Naive thymus-derived CD4-positive, alpha-beta T cell (primary cell): ENCODE data around the gene TRERF1. TPM values are rescaled to one million over a fixed set of nuclear protein-coding genes. Genes with fewer than 3 reads are reported as not detected.
A peak's percentile ranks its signal among the peaks of the same experiment; 100 is the strongest.

Experiments
- ATAC-seq: fragments of 150-1000 bp; cut with Tn5 transposase; 2 replicates; pipeline ENCODE4 v1.10.0; 2021; ENCODE audit warnings: mild to moderate bottlenecking, moderate library complexity
- CTCF ChIA-PET: fragments of 350-600 bp; sonication (Branson Sonifier 250); formaldehyde crosslinking; loops from one replicate; lab custom pipeline; 2021; ENCODE audit warnings: antibody characterized with exemption; lab: Charles Lee
- POLR2A ChIA-PET: fragments of 350-600 bp; sonication (Branson Sonifier 250); formaldehyde crosslinking; loops from one replicate; lab custom pipeline; 2021; ENCODE audit warnings: antibody characterized with exemption, inconsistent platforms; lab: Charles Lee
- DNase-seq, 9 donors: peaks; one replicate each; pipeline versions ENCODE4 v3.0.0 to v3.0.0-alpha.2; 2020 to 2022; ENCODE audit warnings: mixed read lengths in 1 of 9
- H3K27ac ChIP-seq: one replicate; pipeline ENCODE4 v1.7.0; 2013; ENCODE audit warnings: mild to moderate bottlenecking, low read depth, low read length, moderate library complexity
- H3K27me3 ChIP-seq, 2 donors: one replicate each; pipeline ENCODE4 v1.7.0; 2013; ENCODE audit warnings: low read length in 2 of 2, mild to moderate bottlenecking in 2 of 2, moderate library complexity in 2 of 2; ENCODE audit not compliant: control insufficient read depth in 2 of 2, insufficient read depth in 2 of 2
- H3K36me3 ChIP-seq, 3 experiments: 1 replicate in 2 of 3; 2 replicates in 1 of 3; pipeline ENCODE4 v1.7.0; 2013; ENCODE audit warnings: low read length in 3 of 3, mild to moderate bottlenecking in 3 of 3, moderate library complexity in 1 of 3; ENCODE audit not compliant: insufficient read depth in 3 of 3, control insufficient read depth in 2 of 3
- H3K4me1 ChIP-seq, 2 donors: one replicate each; pipeline ENCODE4 v1.7.0; 2013; ENCODE audit warnings: low read length in 2 of 2, mild to moderate bottlenecking in 2 of 2, moderate library complexity in 1 of 2; ENCODE audit not compliant: control insufficient read depth in 2 of 2, insufficient read depth in 2 of 2
- H3K4me3 ChIP-seq: 2 replicates; pipeline ENCODE4 v1.7.0; 2013; ENCODE audit warnings: mild to moderate bottlenecking, low read length
- H3K9me3 ChIP-seq, 3 experiments: 1 replicate in 2 of 3; 2 replicates in 1 of 3; pipeline ENCODE4 v1.7.0; 2013; ENCODE audit warnings: low read length in 3 of 3; ENCODE audit not compliant: control insufficient read depth in 2 of 3
- H3K27ac Mint-ChIP-seq, 9 donors: one replicate each; pipeline ENCODE4 v1.8.0; 2020 to 2022; ENCODE audit warnings: mixed read lengths in 9 of 9, mild to moderate bottlenecking in 8 of 9, moderate library complexity in 5 of 9, inconsistent platforms in 2 of 9
- H3K27me3 Mint-ChIP-seq, 5 donors: one replicate each; pipeline ENCODE4 v1.8.0; 2021 to 2022; ENCODE audit warnings: mixed read lengths in 5 of 5, mild to moderate bottlenecking in 1 of 5
- H3K36me3 Mint-ChIP-seq, 5 donors: one replicate each; pipeline ENCODE4 v1.8.0; 2020 to 2022; ENCODE audit warnings: mixed read lengths in 5 of 5, mild to moderate bottlenecking in 3 of 5, inconsistent platforms in 1 of 5
- H3K4me1 Mint-ChIP-seq, 7 donors: one replicate each; pipeline ENCODE4 v1.8.0; 2020 to 2022; ENCODE audit warnings: mixed read lengths in 7 of 7, mild to moderate bottlenecking in 3 of 7, inconsistent platforms in 1 of 7
- H3K4me3 Mint-ChIP-seq, 10 donors: one replicate each; pipeline ENCODE4 v1.8.0; 2020 to 2022; ENCODE audit warnings: mild to moderate bottlenecking in 10 of 10, mixed read lengths in 10 of 10, moderate library complexity in 6 of 10, inconsistent platforms in 2 of 10
- H3K9me3 Mint-ChIP-seq, 11 donors: one replicate each; pipeline ENCODE4 v1.8.0; 2020 to 2022; ENCODE audit warnings: mixed read lengths in 11 of 11, mild to moderate bottlenecking in 4 of 11, inconsistent platforms in 1 of 11, moderate library complexity in 1 of 11
- intact Hi-C, 2 donors: fragments of 100-400 bp; cut with micrococcal nuclease; formaldehyde crosslinking; loops; one replicate each; pipeline ENCODE4 v1.15.1; 2023
- polyA plus RNA-seq, 2 donors: library from polyadenylated mRNA; unstranded; fragments of 300-500 nt; fragmentation: Illumina TruSeq; gene quantifications; one replicate each; pipeline ENCODE4 v1.2.3, GENCODE V29; 2021
- total RNA-seq, 6 experiments: library from RNA in 5 of 6; stranded (reverse) in 5 of 6; gene quantifications; 1 replicate in 5 of 6; 2 replicates in 1 of 6; pipeline ENCODE4 v1.2.3 and lab custom pipeline; 2021 to 2026

Gene TRERF1
- total and polyA plus RNA-seq, 7 experiments from 2014 or later = 4.8 to 32.4 (median 21.0) TPM

- ChIA-PET POLR2A (no interaction called here), CTCF (no interaction called here)
- Histone ChIP-seq H3K27me3 (no peaks in the 10 kb centered on the region), H3K9me3 (no peaks in the 10 kb centered on the region), H3K27ac (no peak overlapping the region), H3K36me3 (peaks cover 0 to 47% (median 0%) of the 10 kb centered on the region in 3 experiments), H3K4me3 (no peak overlapping the region), H3K4me1 (peaks cover 0 to under 1% of the 10 kb centered on the region in 2 donors)
- Mint-ChIP-seq H3K36me3 (peaks cover 0 to 61% (median 18%) of the 10 kb centered on the region in 5 donors), H3K27ac (peak overlapping the region in 2 of 9 donors; percentile 19 to 41), H3K4me3 (no peak overlapping the region), H3K4me1 (peaks cover 0 to 14% (median 12%) of the 10 kb centered on the region in 7 donors), H3K27me3 (no peaks in the 10 kb centered on the region), H3K9me3 (no peaks in the 10 kb centered on the region)
- DNase-seq (no peak), ATAC-seq (no peak)
- intact Hi-C loops = no loop called here
Observed at GRCh38 chr6:42266538-42266937, 185.2 kb downstream of the TRERF1 start.

- no peaks in the 10 kb centered on the region for H3K27me3 Mint-ChIP-seq
- peaks cover 0 to 7% of the 10 kb centered on the region in 2 donors for H3K4me1 ChIP-seq
- peaks cover 0 to 50% (median 0%) of the 10 kb centered on the region in 3 experiments for H3K36me3 ChIP-seq
- no peak overlapping the region for H3K4me3 Mint-ChIP-seq
- CTCF ChIA-PET = interaction anchor here (1.1 kb wide), 1 partner anchor 283 kb away, joined by 4 read pairs; no protein-coding TSS in a partner anchor
- peaks cover 0 to 14% (median 9%) of the 10 kb centered on the region in 7 donors for H3K4me1 Mint-ChIP-seq
- DNase-seq (no peak), ATAC-seq (no peak)
- H3K27me3 ChIP-seq = no peaks in the 10 kb centered on the region
- POLR2A ChIA-PET = no interaction called here
- no peaks in the 10 kb centered on the region for H3K9me3 ChIP-seq
- H3K4me3 ChIP-seq = no peak overlapping the region
- H3K36me3 Mint-ChIP-seq = peaks cover 0 to 55% (median 12%) of the 10 kb centered on the region in 5 donors
- no peaks in the 10 kb centered on the region for H3K9me3 Mint-ChIP-seq
- H3K27ac Mint-ChIP-seq = peak overlapping the region in 1 of 9 donors; percentile 28
- intact Hi-C loops = loop anchor here in 1 of 2 donors (5.0 kb wide), 1 partner anchor 267 kb away; no protein-coding TSS in a partner anchor
- no peak overlapping the region for H3K27ac ChIP-seq
Observed at GRCh38 chr6:42264852-42265390, 186.8 kb downstream of the TRERF1 start.

GRCh38 chr6:42264162-42264851 is 187.4 kb downstream of the TRERF1 start:
- no peak overlapping the region for H3K4me3 Mint-ChIP-seq
- H3K27ac Mint-ChIP-seq = peak overlapping the region in 1 of 9 donors; percentile 28
- no peak overlapping the region for H3K27ac ChIP-seq
- H3K4me3 ChIP-seq = no peak overlapping the region
- DNase-seq = no peak
- intact Hi-C loops = loop anchor here in 1 of 2 donors (5.0 kb wide), 1 partner anchor 268 kb away; no protein-coding TSS in a partner anchor
- H3K9me3 ChIP-seq = no peaks in the 10 kb centered on the region
- H3K36me3 ChIP-seq = peaks cover 0 to 48% (median 0%) of the 10 kb centered on the region in 3 experiments
- peaks cover 0 to 50% (median 12%) of the 10 kb centered on the region in 5 donors for H3K36me3 Mint-ChIP-seq
- H3K4me1 ChIP-seq = peaks cover 0 to 7% of the 10 kb centered on the region in 2 donors
- CTCF ChIA-PET = interaction anchor here (0.6 to 5.5 kb wide), 2 partner anchors 206 to 283 kb away, joined by 4 to 49 read pairs; no protein-coding TSS in a partner anchor
- POLR2A ChIA-PET = no interaction called here
- H3K4me1 Mint-ChIP-seq = peaks cover 0 to 14% (median 4%) of the 10 kb centered on the region in 7 donors
- no peaks in the 10 kb centered on the region for H3K27me3 ChIP-seq
- H3K9me3 Mint-ChIP-seq = no peaks in the 10 kb centered on the region
- H3K27me3 Mint-ChIP-seq = no peaks in the 10 kb centered on the region
- ATAC-seq = no peak

GRCh38 chr6:42263165-42263728 is 188.5 kb downstream of the TRERF1 start:
- no peak overlapping the region for H3K4me3 Mint-ChIP-seq
- ATAC-seq = no peak
- peaks cover 0 to 7% of the 10 kb centered on the region in 2 donors for H3K4me1 ChIP-seq
- no peaks in the 10 kb centered on the region for H3K9me3 ChIP-seq
- no peaks in the 10 kb centered on the region for H3K27me3 Mint-ChIP-seq
- H3K4me1 Mint-ChIP-seq = peaks cover 0 to 14% (median 4%) of the 10 kb centered on the region in 7 donors
- no peak overlapping the region for H3K4me3 ChIP-seq
- H3K27me3 ChIP-seq = no peaks in the 10 kb centered on the region
- POLR2A ChIA-PET = no interaction called here
- DNase-seq = no peak
- H3K36me3 ChIP-seq = peaks cover 0 to 45% (median 0%) of the 10 kb centered on the region in 3 experiments
- CTCF ChIA-PET = interaction anchor here (5.5 kb wide), 1 partner anchor 284 kb away, joined by 49 read pairs; no protein-coding TSS in a partner anchor
- peaks cover 0 to 46% (median 12%) of the 10 kb centered on the region in 5 donors for H3K36me3 Mint-ChIP-seq
- H3K27ac Mint-ChIP-seq = peak overlapping the region in 2 of 9 donors; percentile 5 to 59
- intact Hi-C loops = loop anchor here in 1 of 2 donors (5.0 kb wide), 1 partner anchor 269 kb away; no protein-coding TSS in a partner anchor
- no peaks in the 10 kb centered on the region for H3K9me3 Mint-ChIP-seq
- no peak overlapping the region for H3K27ac ChIP-seq

- Histone ChIP-seq H3K36me3 (peaks cover 0 to 59% (median 12%) of the 10 kb centered on the region in 3 experiments), H3K27me3 (no peaks in the 10 kb centered on the region), H3K4me1 (peaks cover 0 to 7% of the 10 kb centered on the region in 2 donors), H3K9me3 (no peaks in the 10 kb centered on the region), H3K4me3 (no peak overlapping the region), H3K27ac (no peak overlapping the region)
- ChIA-PET POLR2A (interaction anchor here (0.6 to 1.0 kb wide), 3 partner anchors 287 to 631 kb away, joined by 3 to 4 read pairs (median 3); no protein-coding TSS in a partner anchor), CTCF (interaction anchor here (0.6 to 5.5 kb wide), 7 partner anchors 16 to 286 kb away, joined by 3 to 49 read pairs (median 4); no protein-coding TSS in a partner anchor)
- peak; percentile 71 for ATAC-seq
- H3K27me3 Mint-ChIP-seq = no peaks in the 10 kb centered on the region
- peaks cover 6 to 51% (median 9%) of the 10 kb centered on the region in 5 donors for H3K36me3 Mint-ChIP-seq
- H3K9me3 Mint-ChIP-seq = no peaks in the 10 kb centered on the region
- intact Hi-C loops = loop anchor here (1.0 to 5.0 kb wide), 5 partner anchors 190 to 286 kb away; partner anchors contain the start of gene TRERF1 (in 1 of the 2)
- H3K27ac Mint-ChIP-seq = peak overlapping the region in 2 of 9 donors; percentile 38 to 60
- DNase-seq = peak in 6 of 9 donors; percentile 11 to 42 (median 34)
- no peak overlapping the region for H3K4me3 Mint-ChIP-seq
- peaks cover 0 to 14% (median 4%) of the 10 kb centered on the region in 7 donors for H3K4me1 Mint-ChIP-seq
Observed at GRCh38 chr6:42260972-42261371, 190.8 kb downstream of the TRERF1 start.

GRCh38 chr6:42260396-42260888 is 191.3 kb downstream of the TRERF1 start:
- no peak overlapping the region for H3K27ac ChIP-seq
- H3K4me1 ChIP-seq = peaks cover 0 to 7% of the 10 kb centered on the region in 2 donors
- H3K9me3 ChIP-seq = no peaks in the 10 kb centered on the region
- Mint-ChIP-seq H3K4me3 (no peak overlapping the region), H3K36me3 (peaks cover 6 to 53% (median 9%) of the 10 kb centered on the region in 5 donors), H3K9me3 (no peaks in the 10 kb centered on the region), H3K27me3 (no peaks in the 10 kb centered on the region), H3K4me1 (peaks cover 0 to 14% (median 4%) of the 10 kb centered on the region in 7 donors), H3K27ac (no peak overlapping the region)
- no peak for DNase-seq
- peaks cover 1 to 62% (median 12%) of the 10 kb centered on the region in 3 experiments for H3K36me3 ChIP-seq
- ChIA-PET CTCF (interaction anchor here (0.6 to 5.5 kb wide), 5 partner anchors 16 to 287 kb away, joined by 3 to 49 read pairs (median 3); no protein-coding TSS in a partner anchor), POLR2A (interaction anchor here (0.6 to 1.0 kb wide), 3 partner anchors 189 to 292 kb away, joined by 3 to 4 read pairs (median 3); no protein-coding TSS in a partner anchor)
- no peaks in the 10 kb centered on the region for H3K27me3 ChIP-seq
- no peak overlapping the region for H3K4me3 ChIP-seq
- intact Hi-C loops = loop anchor here (2.0 to 5.0 kb wide), 3 partner anchors 190 to 272 kb away; partner anchors contain the start of gene TRERF1 (in 1 of the 2)
- peak; percentile 20 for ATAC-seq
